GM19455 (cell line): ENCODE data around the gene DMBT1.
"Not testable (repeated sequence)": the region's sequence is repeated elsewhere in the genome, so short reads cannot be mapped to it uniquely, and the experiment has no call there.

Experiments used
- ATAC-seq: cut with Tn5 transposase; IDR thresholded peaks from one replicate; pipeline ENCODE4 v1.9.1; 2021; ENCODE audit not compliant: unreplicated experiment

DMBT1 gene

GRCh38 chr10:122577311-122577885 lies 16.8 kb downstream of the DMBT1 start:
- ATAC-seq = no peak

GRCh38 chr10:122586070-122586469 lies 25.5 kb downstream of the DMBT1 start:
- ATAC-seq = not testable (repeated sequence)

DNA sequence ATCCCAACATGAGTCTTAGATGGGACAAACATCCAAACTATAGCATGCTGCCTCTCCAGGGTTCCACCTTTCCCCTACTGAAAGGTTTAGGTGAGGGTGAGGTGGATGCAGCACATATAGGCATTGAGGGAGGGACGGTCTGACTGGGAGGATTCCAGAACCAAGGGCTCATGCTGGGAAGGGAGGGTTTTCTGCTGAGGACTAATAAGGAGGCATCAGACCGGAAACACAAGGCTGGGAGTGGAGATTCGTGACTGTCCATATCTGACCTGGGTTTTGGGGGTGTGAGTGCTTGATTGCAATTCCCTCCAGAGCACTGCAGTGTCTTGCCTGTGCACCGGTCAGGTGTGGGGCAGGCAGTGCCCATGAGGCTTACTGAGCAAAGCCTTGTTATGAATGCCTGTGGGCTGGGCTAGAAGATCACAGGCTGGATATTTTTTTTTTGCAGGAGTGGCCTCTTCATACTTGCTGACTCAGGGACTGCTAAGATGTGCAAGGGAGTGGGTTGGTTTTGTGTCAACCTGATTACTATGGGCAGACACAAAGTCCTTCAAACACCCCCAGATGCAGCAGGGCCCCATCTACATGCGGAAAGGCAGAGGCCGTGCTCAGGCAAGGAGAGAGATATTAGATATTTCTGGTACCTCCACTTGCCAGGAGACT lies 26.7 kb downstream of the DMBT1 start:
- no peak for ATAC-seq

- ATAC-seq = no peak
These were observed 27.8 kb downstream of the DMBT1 start for GRCh38 chr10:122588381-122588780.

GRCh38 chr10:122590153-122590552 lies 29.6 kb downstream of the DMBT1 start:
- no peak for ATAC-seq

- no peak for ATAC-seq
These were observed 31.2 kb downstream of the DMBT1 start for GRCh38 chr10:122591736-122592135.

GRCh38 chr10:122592161-122592560 lies 31.6 kb downstream of the DMBT1 start:
- no peak for ATAC-seq

DNA sequence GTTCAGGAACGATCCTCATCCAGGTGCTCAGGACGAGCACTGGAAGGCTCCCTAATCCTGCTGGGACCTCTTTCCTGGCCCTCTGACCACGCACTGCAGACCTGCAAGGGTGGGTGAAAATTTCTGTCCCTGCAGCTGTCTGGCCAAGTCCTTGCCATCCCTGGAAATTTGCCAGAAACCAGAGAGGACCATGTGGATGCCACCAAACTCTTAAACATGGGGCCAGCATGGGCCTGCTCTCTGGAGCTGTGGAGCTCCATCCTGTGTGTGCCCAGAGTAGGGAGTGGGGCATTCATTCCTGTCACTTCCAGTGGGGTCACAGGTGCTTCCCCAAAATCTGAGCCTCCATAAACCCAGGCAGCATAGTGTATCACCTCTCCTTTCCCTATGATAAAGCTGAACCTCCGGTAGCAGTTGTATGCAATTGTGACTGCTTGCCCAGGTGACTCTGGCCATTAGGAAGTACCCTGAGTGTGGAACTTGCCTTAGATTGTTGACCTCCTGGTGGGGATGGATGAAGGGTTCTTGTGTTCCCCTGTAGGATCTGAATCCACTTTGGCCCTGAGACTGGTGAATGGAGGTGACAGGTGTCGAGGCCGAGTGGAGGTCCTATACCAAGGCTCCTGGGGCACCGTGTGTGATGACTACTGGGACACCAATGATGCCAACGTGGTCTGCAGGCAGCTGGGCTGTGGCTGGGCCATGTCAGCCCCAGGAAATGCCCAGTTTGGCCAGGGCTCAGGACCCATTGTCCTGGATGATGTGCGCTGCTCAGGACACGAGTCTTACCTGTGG lies 57.1 kb downstream of the DMBT1 start:
- ATAC-seq = no peak

DNA sequence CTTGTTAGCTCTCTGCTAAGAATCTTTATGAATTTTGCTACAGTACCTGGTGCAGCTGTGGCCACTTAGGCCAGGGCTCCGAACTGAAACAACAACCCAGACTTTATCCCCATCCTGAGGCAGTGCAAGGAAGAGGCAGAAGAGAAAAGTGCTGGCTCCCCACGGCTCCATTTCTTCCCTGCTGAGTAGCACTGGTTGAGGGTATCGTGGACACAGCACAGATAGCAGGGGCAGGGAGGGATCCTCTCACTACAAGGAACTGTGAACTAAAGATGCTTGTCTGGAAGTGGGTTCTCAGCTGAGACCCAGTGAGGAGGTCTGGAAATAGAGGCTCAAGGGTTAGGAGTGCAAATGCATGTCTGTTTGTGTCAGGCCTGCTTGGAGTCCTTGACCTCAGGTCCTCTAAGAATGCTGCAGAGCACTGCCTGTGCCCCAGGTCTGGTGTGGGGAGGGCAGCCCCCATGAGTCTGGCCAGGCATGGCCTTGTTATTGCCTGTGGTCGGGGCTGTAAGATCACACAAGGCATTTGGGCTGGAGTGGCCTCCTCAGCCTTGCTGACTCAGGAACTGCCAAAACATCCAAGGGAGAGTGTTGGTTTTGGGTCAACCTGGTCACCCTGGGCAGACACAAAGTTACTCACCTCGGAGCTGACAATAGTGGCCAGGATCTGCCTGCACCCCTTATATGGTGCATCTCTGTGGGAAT lies 58.1 kb downstream of the DMBT1 start:
- ATAC-seq = no peak

GRCh38 chr10:122620961-122621360 lies 60.4 kb downstream of the DMBT1 start:
- not testable (repeated sequence) for ATAC-seq

DNA sequence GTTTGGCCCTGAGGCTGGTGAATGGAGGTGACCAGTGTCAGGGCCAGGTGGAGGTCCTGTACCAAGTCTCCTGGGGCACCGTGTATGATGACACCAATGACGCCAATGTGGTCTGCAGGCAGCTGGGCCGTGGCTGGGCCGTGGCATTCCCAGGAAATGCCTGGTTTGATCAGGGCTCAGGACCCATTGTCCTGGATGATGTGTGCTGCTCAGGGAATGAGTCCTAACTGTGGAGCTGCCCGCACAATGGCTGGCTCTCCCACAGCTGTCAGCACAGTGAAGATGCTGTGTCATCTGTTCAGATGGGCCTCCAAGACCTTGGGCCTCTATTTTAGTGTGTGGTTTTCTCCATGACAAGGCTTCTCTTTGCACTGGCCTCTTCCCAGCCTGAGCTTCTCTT lies 64.0 kb downstream of the DMBT1 start:
- ATAC-seq = no peak

DNA sequence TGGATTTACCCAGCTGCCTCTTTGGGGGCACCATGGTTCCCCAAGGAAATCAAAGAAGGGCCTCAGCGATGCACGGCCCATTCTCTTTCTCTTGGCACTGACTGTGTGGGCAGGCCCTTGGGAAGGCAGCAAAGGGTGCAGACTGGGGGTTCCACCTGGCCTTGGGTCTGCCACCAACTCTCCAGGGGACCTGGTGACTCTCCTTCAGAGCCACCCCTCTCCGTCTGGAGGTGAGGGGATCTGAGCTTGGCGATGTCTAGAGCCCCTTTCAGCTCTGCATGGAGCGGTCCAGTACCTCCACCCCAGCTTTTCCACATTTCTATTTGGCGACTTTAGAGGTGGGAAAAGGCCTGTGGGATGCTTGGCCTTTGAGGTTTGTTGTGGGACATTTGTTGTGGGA lies 70.0 kb downstream of the DMBT1 start:
- no peak for ATAC-seq

- ATAC-seq = no peak
These were observed 71.5 kb downstream of the DMBT1 start for GRCh38 chr10:122632031-122632430.

GRCh38 chr10:122632576-122632975 lies 72.0 kb downstream of the DMBT1 start:
- no peak for ATAC-seq

GRCh38 chr10:122636953-122637352 lies 76.4 kb downstream of the DMBT1 start:
- no peak for ATAC-seq

DNA sequence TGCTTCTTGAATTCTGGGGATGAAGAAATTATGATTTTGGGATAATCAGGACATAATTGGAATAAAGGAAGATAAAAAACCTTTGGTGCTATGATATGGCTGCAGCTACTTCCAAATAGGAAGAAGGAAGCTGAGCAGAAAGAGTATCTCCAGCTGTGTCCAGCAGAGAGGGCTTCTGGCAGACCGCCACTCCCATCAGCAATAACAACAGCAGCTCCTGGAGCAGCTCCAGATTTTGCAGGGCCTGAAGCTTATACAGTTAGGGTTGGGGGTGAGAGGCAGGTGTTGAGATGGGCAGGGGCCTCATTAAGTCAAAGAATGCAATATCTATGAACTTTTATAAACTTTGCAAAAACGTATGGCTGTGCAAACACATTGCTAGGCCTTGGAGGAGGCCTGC lies 76.8 kb downstream of the DMBT1 start:
- ATAC-seq = no peak

DNA sequence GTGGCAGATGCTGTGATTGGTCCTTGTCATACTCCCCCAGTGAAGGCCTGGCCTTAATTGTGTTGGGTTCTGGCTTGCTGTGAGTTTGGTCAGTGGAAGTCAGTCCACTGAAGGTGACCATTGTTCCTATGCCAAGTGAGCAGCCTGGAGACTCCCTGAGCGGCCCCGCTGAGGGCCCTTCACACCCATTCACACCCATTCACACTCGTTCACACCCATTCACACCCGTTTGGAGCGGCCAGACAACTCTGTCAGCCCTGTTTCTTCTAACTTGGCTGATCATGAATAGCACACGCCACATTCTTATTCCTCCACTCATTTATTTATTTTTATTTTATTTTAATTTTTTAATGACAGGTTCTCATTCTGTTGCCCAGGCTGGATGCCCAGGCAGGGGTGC lies 77.6 kb downstream of the DMBT1 start:
- no peak for ATAC-seq

GRCh38 chr10:122639801-122640200 lies 79.2 kb downstream of the DMBT1 start:
- ATAC-seq = no peak

GRCh38 chr10:122640921-122641320 lies 80.4 kb downstream of the DMBT1 start:
- no peak for ATAC-seq

- no peak for ATAC-seq
These were observed 82.4 kb downstream of the DMBT1 start for GRCh38 chr10:122642726-122643605.
